GM19438 (cell line): ENCODE results near the gene ARMC5.
A peak's percentile ranks its signal among the peaks of the same experiment; 100 is the strongest.

Experiments
- ATAC-seq: cut with Tn5 transposase; IDR thresholded peaks from one replicate; pipeline ENCODE4 v1.9.1; 2021; ENCODE audit warnings: low read depth; ENCODE audit not compliant: unreplicated experiment

The ARMC5 gene

GRCh38 chr16:31459687-31460581 is 633 bp downstream of the ARMC5 start:
- ATAC-seq = peak; percentile 68

GRCh38 chr16:31460582-31461002 is 1.3 kb downstream of the ARMC5 start:
- no peak for ATAC-seq

GRCh38 chr16:31461201-31461920 is 2.1 kb downstream of the ARMC5 start:
- ATAC-seq = no peak

GRCh38 chr16:31461921-31462804 is 2.9 kb downstream of the ARMC5 start:
- ATAC-seq = no peak

GRCh38 chr16:31464348-31464769 is 5.1 kb downstream of the ARMC5 start:
- no peak for ATAC-seq

- ATAC-seq = no peak
These were observed 5.5 kb downstream of the ARMC5 start for GRCh38 chr16:31464781-31465260.

GRCh38 chr16:31465788-31466370 is 6.6 kb downstream of the ARMC5 start:
- ATAC-seq = no peak

GRCh38 chr16:31466381-31466841 is 7.1 kb downstream of the ARMC5 start:
- ATAC-seq = no peak

GRCh38 chr16:31467151-31467773 is 8.0 kb downstream of the ARMC5 start:
- ATAC-seq = peak; percentile 80

GRCh38 chr16:31467858-31468257 is 8.6 kb downstream of the ARMC5 start:
- no peak for ATAC-seq

- no peak for ATAC-seq
These were observed 11.3 kb downstream of the ARMC5 start for GRCh38 chr16:31470615-31471014.

GRCh38 chr16:31471241-31471874 is 12.1 kb downstream of the ARMC5 start:
- ATAC-seq = no peak

GRCh38 chr16:31471875-31472708 is 12.8 kb downstream of the ARMC5 start, which contains the start of gene TGFB1I1:
TSS of gene TGFB1I1 (plus strand) at chr16:31472152. CDS start at chr16:31472189, 37 bp downstream.
- ATAC-seq = no peak

- ATAC-seq = no peak
These were observed 13.5 kb downstream of the ARMC5 start for GRCh38 chr16:31472709-31473203.

GRCh38 chr16:31473264-31473984 is 14.1 kb downstream of the ARMC5 start:
- ATAC-seq = no peak

GRCh38 chr16:31474173-31474714 is 14.9 kb downstream of the ARMC5 start:
- ATAC-seq = no peak
